COLO668 (cell line): ENCODE measurements around the gene CDKN2A.
A peak's percentile ranks its signal among the peaks of the same experiment; 100 is the strongest.

ENCODE experiments used
- DNase-seq: peaks from one replicate; lab custom pipeline; 2025; ENCODE audit not compliant: unreplicated experiment; lab: John Stamatoyannopoulos, UW

The CDKN2A gene

DNA sequence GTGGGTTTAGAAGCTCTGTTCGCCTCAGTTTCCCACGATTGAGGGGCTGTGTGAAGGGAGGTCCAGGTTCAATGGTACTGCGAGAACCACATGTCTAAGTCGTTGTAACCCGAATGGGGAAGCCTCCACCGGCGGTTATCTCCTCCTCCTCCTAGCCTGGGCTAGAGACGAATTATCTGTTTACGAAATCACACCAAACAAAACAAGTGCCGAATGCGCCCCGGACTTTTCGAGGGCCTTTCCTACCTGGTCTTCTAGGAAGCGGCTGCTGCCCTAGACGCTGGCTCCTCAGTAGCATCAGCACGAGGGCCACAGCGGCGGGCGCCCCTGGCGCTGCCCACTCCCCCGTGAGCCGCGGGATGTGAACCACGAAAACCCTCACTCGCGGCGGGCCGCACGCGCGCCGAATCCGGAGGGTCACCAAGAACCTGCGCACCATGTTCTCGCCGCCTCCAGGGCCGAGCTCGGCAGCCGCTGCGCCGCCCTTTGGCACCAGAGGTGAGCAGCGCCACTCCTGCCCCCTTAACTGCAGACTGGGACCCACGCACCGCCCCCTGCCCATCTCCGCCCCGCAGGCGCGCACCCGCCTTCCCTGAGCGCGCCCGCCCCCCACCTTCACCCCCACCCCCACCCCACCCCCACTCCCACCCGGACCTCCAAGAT is at the start of gene CDKN2A:
Gene CDKN2A, minus strand, starts transcription at position 500 of the 663 bp plus-strand sequence.
- DNase-seq, result no peak

DNA sequence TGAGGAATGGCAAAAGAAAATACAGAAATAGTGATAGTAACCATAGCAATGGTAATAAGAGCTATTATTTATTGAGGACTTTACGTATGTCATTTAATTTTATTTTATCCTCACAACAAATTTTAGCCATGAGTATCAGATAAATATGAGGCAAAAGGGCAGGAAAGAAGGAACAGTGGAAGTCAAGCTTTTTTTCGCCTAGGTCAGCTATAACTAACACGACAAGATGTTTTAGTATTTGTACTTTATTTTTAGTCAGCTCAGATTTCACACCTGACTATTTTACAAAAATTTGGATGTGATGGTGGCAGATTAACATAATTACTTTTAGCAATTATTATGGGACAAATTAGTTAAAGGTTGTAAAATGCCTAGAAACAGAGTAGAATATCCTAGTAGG is 49.7 kb upstream of the CDKN2A start:
- DNase-seq, result no peak

DNA sequence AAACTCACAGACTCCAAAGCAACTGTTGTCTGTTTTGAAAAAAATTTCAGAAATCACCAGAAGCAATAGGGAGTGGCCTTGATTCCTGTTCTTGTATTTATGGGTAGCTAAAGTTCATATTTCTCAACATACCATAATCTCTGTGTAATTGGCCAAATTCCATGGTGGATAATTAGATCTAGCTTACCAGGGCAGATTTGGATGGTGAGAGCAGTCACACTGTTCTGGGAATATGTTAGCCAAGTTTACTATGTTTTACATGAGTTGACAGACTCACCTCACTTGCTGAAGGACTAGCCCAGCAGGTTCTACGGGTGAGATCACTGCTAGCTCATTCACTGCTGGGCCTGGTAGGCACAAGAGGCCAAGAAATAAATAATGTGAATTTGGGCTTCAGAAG is 47.6 kb upstream of the CDKN2A start:
- DNase-seq, result no peak

DNA sequence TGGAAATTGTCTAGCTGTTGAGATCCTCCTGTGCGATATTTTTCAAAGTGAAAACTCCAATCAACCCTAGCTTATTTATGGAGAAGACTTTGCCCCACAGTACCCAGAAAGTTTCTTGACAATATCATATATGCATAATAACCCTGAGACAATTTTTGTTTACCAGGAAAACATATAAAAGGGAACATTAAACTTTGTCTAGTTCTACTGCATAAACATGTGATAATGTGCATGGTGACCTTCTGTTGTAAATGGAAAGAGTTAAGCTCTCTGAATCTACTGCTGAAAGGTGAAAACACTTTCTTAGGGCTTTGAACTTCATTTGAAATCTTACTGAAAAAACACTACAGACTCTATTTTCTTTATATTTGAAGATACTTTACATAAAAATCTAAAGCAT is 47.2 kb upstream of the CDKN2A start:
- no peak for DNase-seq

DNA sequence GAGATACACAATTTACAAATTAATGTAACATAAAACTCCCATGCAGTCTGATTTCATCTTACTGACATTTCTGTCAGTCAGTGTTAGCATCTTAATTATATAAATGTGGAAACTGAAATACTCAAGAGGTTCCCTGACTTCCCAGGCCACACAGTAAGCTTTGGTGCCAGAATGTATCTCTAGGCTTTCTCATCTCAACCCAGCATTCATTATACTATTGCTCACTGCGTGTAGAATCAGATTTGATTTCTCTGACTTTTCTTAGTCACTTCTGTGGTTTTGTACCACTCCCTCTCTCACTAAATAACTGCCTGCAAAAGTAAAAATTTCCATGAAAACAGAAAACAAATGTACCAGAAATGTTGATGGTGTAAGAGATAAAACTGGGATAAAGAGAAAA is 46.6 kb upstream of the CDKN2A start:
- DNase-seq, result no peak

DNA sequence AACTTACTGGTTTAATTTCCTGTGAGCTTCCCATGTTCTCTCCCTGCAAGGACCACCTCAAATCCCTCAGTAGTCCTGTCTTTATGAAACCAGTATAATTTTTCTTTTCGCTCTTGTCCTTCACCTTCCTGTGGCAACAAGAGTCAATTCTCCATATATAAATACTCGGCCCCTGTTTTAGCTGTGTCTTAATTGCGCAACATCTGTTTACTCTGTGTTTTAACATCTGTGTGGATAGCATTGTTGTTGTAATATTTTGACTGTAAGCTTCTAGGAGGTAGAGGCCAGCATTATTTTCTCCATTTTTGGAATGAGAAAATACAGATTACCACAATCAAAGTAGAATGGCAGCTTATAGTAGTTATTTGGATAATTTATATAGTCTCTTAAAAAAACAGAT is 45.1 kb upstream of the CDKN2A start:
- DNase-seq, result no peak

DNA sequence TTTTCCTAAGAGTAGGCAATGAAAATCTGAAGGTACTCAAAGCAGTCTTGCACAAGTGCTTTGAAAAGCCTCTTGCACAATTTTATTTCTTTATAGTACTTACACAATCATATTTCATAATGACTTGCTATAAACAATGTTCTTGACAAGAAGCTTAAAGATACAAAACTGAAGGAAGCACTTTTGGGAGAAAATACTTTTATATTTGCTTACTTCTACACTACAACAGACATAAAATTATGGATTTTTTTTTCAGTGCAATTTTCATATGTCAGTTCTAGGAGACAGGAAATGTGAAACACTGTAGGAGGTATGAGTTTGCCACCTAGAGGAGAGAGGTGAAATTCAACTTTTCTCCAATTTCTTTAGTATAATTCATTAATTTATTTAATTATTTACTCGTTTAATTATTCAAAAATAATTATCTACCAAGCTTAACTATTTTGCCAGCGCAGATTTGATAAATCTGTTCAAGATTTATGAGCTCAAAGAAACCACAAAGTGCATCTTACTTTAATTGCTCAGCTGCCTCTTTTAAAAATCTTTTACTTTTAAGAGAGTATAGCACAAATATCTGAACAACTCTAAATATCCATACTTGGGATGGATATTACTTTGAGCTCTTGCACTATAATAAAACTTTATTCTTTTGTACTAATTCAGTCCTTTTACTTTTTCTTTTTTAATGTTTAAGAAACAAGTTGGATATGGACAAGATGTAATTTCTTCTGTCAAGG is 43.9 kb upstream of the CDKN2A start:
- no peak for DNase-seq

DNA sequence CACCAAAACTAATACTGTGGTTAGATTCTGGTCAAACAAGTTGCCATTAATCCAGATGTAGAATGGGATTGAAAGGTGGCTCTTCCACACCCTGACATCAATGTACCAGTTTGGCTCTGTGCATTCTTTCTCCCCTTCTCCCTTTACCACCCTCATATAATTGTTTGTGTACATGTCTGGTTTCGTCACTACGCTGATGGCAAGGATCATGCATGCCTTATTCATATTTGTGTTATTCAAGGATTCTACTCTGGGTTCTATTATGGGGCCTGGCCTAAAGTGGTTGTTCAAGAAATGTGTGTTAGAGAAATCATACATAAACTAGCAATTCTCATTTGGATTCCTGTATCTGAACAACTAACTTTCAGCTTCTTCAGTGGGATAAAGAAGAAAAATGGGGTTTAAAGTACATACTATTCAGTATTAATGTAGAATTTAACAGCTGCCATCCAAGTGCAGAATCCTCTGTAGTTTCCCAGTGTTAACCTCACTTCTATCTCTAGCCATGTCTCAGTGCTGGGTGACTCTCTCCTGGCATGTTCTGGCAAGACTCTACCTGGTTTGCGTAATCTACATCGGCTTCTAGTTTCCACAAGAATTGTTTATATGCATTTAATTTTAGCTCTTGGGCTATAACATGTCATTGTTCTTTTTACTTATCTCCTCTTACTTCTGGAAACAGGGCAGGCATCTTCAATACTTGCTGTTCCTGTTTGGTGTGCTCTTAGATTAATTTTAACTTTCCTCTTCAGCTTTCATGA is 42.9 kb upstream of the CDKN2A start:
- no peak for DNase-seq

DNA sequence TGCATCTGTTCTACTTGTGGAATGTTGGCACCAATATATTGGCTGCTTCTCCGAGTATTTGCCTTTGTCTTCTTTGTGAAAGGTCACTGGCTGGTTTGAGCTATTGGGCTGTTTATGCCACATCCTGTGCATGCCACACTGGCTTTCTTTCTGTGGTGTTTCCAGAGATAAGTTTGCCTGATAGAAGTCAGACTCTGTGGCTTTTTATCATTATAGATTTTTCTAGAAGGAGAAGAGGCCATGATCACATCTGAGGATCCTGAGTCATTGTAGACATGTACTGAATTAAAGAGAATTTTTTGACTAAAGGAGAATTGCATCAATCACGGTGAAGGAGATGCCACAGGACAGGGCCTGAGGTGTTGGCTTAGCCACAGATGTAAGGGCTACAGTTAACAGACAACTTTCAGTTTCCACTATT is 41.4 kb upstream of the CDKN2A start:
- DNase-seq, result no peak

DNA sequence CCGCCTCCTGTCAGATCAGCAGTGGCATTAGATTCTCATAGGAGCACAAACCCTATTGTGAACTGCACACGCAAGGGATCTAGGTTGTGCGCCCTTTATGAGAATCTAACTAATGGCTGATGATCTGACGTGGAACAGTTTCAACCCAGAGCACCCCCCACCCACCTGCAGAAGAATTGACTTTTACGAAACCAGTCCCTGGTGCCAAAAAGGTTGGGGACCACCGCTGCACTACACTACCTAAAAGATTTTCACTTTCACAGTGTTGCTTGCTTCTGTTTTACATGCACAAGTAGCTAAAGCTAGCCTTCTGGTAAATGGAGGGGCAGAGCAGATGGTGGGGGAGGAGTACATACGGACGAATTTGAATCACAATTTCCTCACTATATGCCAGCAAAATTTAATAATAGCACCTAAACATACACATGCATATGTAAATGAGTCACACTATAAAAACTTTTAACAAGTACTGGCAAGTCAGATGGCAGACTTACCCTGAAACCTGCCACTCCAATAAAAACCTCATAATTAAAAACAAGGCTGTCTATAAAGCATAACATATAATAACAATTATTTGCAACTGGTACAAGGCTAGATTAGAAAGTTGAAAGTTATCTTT is 38.9 kb upstream of the CDKN2A start:
- DNase-seq, result no peak

DNA sequence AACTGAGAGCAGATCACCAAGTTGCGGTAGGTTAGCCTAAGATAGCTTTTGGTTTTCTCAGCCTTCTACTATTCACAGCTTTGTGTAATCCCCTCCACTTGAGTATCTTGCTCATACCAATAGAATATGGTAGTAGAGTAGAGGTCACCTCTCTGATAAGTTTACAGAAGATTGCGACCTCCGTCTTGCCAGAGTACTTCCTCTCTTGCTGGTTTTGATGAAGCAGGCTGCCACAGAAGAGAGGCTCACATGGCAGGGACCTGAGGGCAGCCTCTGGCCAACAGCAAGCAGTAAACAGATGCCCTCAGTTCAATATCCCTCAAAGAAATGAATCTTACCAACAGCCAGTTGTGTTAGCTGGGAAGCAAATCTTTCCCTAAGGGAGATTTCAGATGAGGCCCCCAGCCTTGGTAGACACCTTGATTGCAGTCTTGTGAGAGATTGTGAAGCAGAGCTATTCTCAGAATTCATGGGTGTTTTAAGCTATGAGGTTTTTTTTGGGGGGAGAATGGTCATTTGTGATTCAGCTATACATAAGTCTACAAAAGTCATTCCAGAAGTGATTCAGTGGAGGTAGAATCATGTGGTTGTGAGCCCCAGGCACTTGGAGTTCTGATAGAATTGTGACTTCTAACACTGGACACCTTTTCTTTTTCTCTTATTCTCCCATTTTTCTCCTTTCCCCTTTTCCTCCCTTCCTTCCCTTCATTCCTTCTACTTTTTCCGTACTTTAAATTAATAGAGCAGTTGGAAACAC is 37.6 kb upstream of the CDKN2A start:
- DNase-seq, result no peak

DNA sequence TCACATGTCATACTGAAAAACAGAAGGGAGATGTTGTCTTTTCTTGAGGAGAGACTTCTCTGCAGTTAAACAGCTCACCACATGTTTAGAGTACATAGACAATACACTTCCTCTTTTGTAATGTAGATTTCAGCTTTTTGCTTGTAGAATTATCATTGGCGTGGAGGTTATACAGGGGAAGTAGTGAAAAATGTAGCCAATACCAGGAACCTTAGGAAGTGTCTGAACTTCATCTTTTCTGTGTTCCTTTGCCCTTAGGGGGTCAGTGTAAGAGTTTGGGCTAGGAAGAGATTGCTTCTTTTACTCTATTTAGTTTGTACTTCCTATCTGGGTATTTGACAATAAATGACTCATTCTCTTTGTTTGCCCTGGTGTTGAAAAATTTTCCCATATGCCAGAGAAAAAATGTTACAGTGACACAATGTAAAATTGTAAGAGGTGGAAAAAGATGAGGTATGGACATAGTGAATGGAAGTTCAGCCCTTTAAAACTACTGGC is 36.0 kb upstream of the CDKN2A start:
- DNase-seq, result no peak

DNA sequence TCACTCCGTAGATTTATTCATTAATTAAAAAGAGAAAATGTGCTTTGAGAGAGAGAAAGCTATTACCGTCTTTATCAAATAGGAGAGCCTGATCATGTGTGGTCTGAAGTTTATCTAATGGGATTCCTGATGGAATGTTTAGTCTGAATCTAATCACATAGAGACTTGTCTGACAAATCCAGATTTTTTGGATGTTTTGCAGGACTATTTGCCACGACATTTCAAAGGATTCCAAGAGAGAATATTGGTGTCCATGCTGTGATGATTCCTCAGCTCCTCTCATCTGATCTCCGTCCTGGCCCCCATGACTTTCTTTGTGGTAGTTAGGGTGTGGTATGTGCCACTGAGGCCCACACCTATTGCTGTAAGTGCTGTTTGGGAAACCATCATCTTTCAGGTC is 35.0 kb upstream of the CDKN2A start:
- DNase-seq, result no peak

DNA sequence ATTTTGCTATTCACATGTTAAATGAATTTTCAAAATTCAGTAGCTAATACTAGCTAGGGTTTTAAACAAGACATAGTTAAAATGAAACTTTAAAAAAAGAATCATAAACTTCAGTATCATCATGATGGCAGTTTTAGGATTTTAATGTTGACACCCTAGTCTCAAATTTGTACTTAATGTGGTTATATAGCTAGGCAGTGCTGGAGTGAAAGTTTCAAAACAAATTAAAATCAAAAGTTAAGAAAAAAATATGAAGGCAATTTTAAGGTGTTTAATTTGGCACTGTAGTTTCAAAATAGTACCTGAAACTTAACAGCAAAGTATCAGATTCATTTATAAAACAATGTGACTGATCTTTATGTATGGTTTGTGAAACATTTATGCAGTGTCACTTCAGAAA is 34.2 kb upstream of the CDKN2A start:
- DNase-seq, result no peak

DNA sequence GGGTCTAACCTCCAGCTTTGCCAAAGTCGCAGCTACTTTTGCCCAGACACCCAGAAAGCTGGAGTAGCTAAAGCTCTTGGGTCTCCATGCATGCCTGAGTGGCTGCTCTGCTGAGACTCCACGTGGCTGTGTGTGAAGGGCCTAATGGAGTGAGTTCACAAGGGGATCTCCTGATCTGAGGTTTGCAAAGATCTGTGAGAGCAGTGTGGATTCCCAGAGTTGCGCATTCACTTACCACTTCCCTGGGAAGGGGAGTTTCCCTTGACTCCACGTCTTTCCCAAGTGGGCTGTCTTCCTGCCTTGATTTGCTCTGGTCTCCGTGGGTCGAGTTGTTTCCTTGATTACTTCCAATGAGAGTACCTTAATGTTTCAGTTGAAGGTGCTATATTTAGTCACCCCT is 32.5 kb upstream of the CDKN2A start:
- no peak for DNase-seq

DNA sequence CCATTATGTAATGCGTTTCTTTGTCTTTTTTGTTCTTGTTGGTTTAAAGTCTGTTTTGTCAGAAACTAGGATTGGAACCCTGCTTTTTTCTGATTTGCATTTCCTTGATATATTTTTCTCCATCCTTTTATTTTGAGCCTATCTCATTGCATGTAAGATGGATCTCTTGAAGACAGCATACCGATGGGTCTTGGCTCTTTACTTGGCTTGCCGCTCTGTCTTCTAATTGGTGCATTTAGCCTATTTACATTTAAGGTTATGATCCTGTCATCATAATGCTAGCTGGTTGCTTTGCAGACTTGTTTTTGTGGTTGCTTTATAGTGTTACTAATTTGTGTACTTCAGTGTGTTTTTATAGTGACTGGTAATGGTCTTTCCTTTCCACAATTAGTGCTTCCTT is 28.2 kb upstream of the CDKN2A start:
- DNase-seq, result no peak

DNA sequence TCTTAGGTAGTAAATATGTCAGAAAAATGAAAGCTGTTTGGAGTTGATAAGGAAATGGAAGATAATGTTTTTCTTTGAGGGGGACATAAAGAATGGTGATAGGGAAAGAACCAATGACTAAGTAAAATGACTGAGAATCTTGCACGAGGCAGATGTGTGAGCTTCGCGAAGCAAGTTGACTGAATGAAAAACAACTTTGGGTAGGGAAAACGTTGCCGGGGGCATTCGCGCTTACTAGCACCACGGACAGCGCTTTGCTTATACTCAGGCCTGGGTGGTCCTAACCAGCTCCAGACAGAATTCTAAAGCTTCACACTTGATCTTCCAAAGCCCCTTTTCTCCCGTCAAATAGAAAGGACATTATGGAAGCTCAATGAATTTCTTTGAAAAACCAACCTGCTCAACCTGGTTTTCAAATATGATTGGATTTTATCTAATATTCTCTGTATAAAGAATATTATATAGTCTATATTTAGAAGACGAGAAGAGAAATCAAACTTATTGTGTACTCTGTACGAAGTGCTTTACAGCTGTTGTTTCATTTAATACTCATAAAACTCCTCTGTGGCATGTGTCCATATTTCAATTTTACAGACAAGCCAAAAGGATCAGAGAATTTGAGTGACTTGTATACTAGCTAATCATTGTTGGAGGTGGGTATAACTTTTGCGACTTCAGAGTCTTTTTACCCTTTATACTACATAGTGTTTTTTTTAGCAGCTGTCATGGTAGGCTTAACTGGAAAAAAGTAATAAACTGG is 16.9 kb upstream of the CDKN2A start:
- no peak for DNase-seq

DNA sequence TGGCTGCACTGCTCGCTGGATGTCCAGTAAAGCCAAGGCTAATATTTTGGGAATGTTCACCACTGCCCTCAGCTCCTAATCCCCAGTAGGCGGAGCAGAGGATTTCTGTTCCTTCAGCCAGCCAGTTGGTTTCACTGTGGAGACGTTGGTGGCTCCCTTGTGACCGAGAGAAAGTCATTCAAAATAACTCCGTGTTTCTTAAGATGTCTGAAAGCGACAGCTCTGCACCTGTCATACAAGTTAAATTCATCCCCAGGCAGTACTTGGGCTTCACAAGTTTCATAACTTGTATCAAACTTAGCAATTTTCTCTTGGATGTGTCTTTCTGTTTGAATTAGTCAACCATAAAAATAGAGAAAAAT is 15.3 kb upstream of the CDKN2A start:
- no peak for DNase-seq

DNA sequence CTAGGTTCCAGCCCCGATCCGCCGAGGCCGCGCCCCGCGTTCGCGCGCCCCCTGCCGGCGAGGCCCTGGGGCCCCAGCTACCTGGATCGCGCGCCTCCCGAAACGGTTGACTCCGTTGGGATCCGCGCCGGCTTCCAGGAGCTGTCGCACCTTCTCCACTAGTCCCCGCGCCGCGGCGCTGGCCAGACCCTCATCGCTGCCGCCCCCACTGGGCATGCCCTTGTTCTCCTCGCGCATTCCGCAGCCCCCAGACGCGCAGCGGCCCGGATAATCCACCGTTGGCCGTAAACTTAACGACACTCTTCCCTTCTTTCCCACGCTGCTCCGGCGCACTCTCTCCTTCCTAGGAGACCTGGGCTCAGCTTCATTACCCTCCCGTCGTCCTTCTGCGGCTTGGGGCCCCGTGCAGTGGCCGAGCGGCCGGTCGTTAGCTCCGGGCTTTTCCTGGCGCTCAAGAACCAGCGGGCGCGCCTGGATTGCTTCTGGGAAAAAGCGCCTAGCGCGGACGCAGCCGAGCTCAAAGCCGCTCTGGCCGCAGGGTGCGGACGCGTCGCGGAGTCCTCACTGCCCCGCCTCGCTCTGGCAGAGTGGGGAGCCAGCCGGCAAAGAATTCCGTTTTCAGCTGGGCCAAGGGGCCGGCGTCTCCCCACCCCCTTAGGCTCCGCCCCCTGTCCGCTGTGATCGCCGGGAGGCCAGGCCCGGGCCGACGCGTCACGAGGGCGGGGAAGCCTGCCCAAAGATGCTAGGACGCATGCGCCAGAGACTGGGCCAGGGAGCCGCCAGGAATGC is 14.7 kb upstream of the CDKN2A start, which contains the start of gene CDKN2B:
Gene CDKN2B, minus strand, starts transcription at position 589 of the 789 bp plus-strand sequence. Its CDS starts 352 bp downstream, at position 237.
- DNase-seq, result peak; percentile 95
